K562 (cell line): ENCODE data around the gene TRANK1. TPM values are rescaled to one million over a fixed set of nuclear protein-coding genes. Genes with fewer than 3 reads are reported as not detected.

Source experiments
- ARID2 ChIP-seq: fragments of 450-650 bp; IDR thresholded peaks from 2 replicates; pipeline ENCODE4 v1.6.1; 2017; ENCODE audit warnings: antibody characterized with exemption, mild to moderate bottlenecking
- ASH1L ChIP-seq: fragments of 450-650 bp; IDR thresholded peaks from 2 replicates; pipeline ENCODE4 v1.6.1; 2018; ENCODE audit warnings: borderline replicate concordance, mild to moderate bottlenecking, low read depth; ENCODE audit not compliant: partially characterized antibody
- C11orf30 ChIP-seq: fragments of 450-650 bp; IDR thresholded peaks from 2 replicates; pipeline ENCODE4 v1.6.1; 2016; ENCODE audit warnings: low read depth, mild to moderate bottlenecking
- ESRRB ChIP-seq: fragments of 250-450 bp; sonication (Bioruptor Pico); IDR thresholded peaks from 2 replicates; pipeline ENCODE4 v1.5.0; 2020; ENCODE audit warnings: mild to moderate bottlenecking, moderate library complexity, borderline replicate concordance
- ETV1 ChIP-seq: fragments of 450-650 bp; conservative IDR thresholded peaks from 2 replicates; pipeline ENCODE4 v1.6.1; 2016; ENCODE audit warnings: missing genetic modification characterization, control low read depth, low read depth, missing compliant biosample characterization
- EZH2 ChIP-seq: IDR thresholded peaks from 2 replicates; pipeline ENCODE4 v1.6.1; 2012; ENCODE audit warnings: low read depth, mild to moderate bottlenecking, inconsistent platforms, low read length, borderline replicate concordance
- ID3 ChIP-seq, 2 experiments: fragments of 250-450 bp in 1 of 2; fragments of 450-650 bp in 1 of 2; sonication (Bioruptor Pico) in 1 of 2; IDR thresholded peaks; 2 replicates each; pipeline versions ENCODE4 v1.6.1 to v1.8.0; 2016 to 2021; ENCODE audit warnings: mild to moderate bottlenecking in 2 of 2, moderate library complexity in 2 of 2, missing compliant biosample characterization in 1 of 2, missing genetic modification characterization in 1 of 2
- KDM1A ChIP-seq, 2 experiments: fragments of 450-650 bp; IDR thresholded peaks; 2 replicates each; pipeline ENCODE4 v1.6.1; 2016; ENCODE audit warnings: mild to moderate bottlenecking in 2 of 2
- LEF1 ChIP-seq: fragments of 450-650 bp; IDR thresholded peaks from 2 replicates; pipeline ENCODE4 v1.6.1; 2016; ENCODE audit warnings: mild to moderate bottlenecking
- MEIS2 ChIP-seq: fragments of 450-650 bp; IDR thresholded peaks from 2 replicates; pipeline ENCODE4 v1.6.1; 2014; ENCODE audit warnings: mild to moderate bottlenecking; ENCODE audit not compliant: partially characterized antibody
- PHTF2 ChIP-seq: fragments of 250-450 bp; sonication (Bioruptor Pico); IDR thresholded peaks from 2 replicates; pipeline ENCODE4 v1.5.0; 2021; ENCODE audit warnings: mild to moderate bottlenecking
- RAD51 ChIP-seq: fragments of 450-650 bp; IDR thresholded peaks from 2 replicates; pipeline ENCODE4 v1.7.1; 2016; ENCODE audit warnings: low read depth, mild to moderate bottlenecking, borderline replicate concordance
- RCOR1 ChIP-seq, 2 experiments: IDR thresholded peaks; 2 replicates each; pipeline ENCODE4 v1.6.1; 2012; ENCODE audit warnings: low read depth in 2 of 2, low read length in 2 of 2, borderline replicate concordance in 1 of 2, improper control_type of control experiment in 1 of 2
- SMARCE1 ChIP-seq: fragments of 450-650 bp; IDR thresholded peaks from 2 replicates; pipeline ENCODE4 v1.7.1; 2016; ENCODE audit warnings: mild to moderate bottlenecking
- USF1 ChIP-seq: sonication (generic); formaldehyde crosslinking; IDR thresholded peaks from 2 replicates; pipeline ENCODE4 v1.9.0; 2022; ENCODE audit warnings: mild to moderate bottlenecking, missing genetic modification reagents
- ZNF584 ChIP-seq: fragments of 200-800 bp; sonication (Bioruptor generic); IDR thresholded peaks from 2 replicates; pipeline ENCODE4 v1.6.1; 2016; ENCODE audit warnings: low read depth, mild to moderate bottlenecking, missing genetic modification characterization, missing compliant biosample characterization
- ZNF79 ChIP-seq: fragments of 250-450 bp; sonication (Bioruptor Pico); IDR thresholded peaks from 2 replicates; pipeline ENCODE4 v1.4.0; 2020; ENCODE audit warnings: low read depth, mild to moderate bottlenecking, moderate library complexity
- polyA plus RNA-seq, 8 experiments: library from polyadenylated mRNA; depleted of rRNA in 4 of 8; stranded (reverse) in 5 of 8; unstranded in 3 of 8; fragments of >200 nt; fragmentation: Nextera tagmentation in 2 of 8; fragmentation: Illumina TruSeq in 1 of 8; extraction: Ambion mirVana in 2 of 8; extraction: Trizol in 1 of 8; gene quantifications; 2 replicates each; pipeline versions ENCODE4 v1.2.1 to v1.2.3, GENCODE V29; 2011 to 2014; ENCODE audit warnings: inconsistent platforms in 1 of 8, missing spikeins in 1 of 8
- total RNA-seq, 7 experiments: library from RNA; depleted of rRNA in 6 of 7; stranded (reverse); fragments of >200 nt in 6 of 7; fragmentation: Illumina TruSeq in 2 of 7; extraction: Trizol in 2 of 7; gene quantifications; 2 replicates each; pipeline versions ENCODE4 v1.2.1 to v1.2.3, GENCODE V29; 2011 to 2021; ENCODE audit warnings: low replicate concordance in 1 of 7
- TF ChIP-seq, protein P1 (sequence below): fragments of 250-450 bp; sonication (Bioruptor Pico); IDR thresholded peaks from 2 replicates; pipeline ENCODE4 v1.6.1; 2021; ENCODE audit warnings: mild to moderate bottlenecking
- TF ChIP-seq, protein P2 (sequence below): sonication (generic); formaldehyde crosslinking; IDR thresholded peaks from 2 replicates; pipeline ENCODE4 v1.5.0; 2020; ENCODE audit warnings: missing genetic modification reagents
- TF ChIP-seq, protein P3 (sequence below), 2 experiments: IDR thresholded peaks in 1 of 2; conservative IDR thresholded peaks in 1 of 2; 2 replicates each; pipeline ENCODE4 v1.6.1; 2016; ENCODE audit warnings: low read depth in 2 of 2, mild to moderate bottlenecking in 1 of 2, missing compliant biosample characterization in 1 of 2, missing genetic modification characterization in 1 of 2, moderate library complexity in 1 of 2

TRANK1 gene
- total and polyA plus RNA-seq, 9 of the 15 experiments (the other 6 are each of a cell fraction or from before 2014, with no cell fraction given) = 0.41 to 5.3 (median 2.1) TPM

GRCh38 chr3:36876181-36876936 is 68.5 kb downstream of the TRANK1 start (continued):
- TF ChIP-seq PHTF2 (CRISPR knock-in tag) = no peak
- TF ChIP-seq RAD51 = peak; percentile 80
- TF ChIP-seq KDM1A (IDR thresholded peaks at IDR 0.05) = peak; percentile 44 to 53; a peak in 3 of 4 replicates
- no peak for TF ChIP-seq ID3 (CRISPR knock-in tag; IDR thresholded peaks at IDR 0.05)
- TF ChIP-seq ID3 (tag; IDR thresholded peaks at IDR 0.05) = 0 out of 2 replicates have a peak, but pooled peaks have one; percentile 25
- peak; percentile 30; the same call in 1 of the 2 replicates for TF ChIP-seq LEF1
- no peak for TF ChIP-seq ETV1 (tag)
- TF ChIP-seq ARID2 = no peak
- peak; percentile 48 for TF ChIP-seq MEIS2
- no peak for TF ChIP-seq ESRRB (CRISPR knock-in tag)
- TF ChIP-seq USF1 = peak; percentile 82
- peak; percentile 38; the same call in 1 of the 2 replicates for TF ChIP-seq SMARCE1
- no peak for TF ChIP-seq C11orf30
- TF ChIP-seq EZH2 = no peak
- TF ChIP-seq ASH1L = no peak
- TF ChIP-seq, protein P1, sequence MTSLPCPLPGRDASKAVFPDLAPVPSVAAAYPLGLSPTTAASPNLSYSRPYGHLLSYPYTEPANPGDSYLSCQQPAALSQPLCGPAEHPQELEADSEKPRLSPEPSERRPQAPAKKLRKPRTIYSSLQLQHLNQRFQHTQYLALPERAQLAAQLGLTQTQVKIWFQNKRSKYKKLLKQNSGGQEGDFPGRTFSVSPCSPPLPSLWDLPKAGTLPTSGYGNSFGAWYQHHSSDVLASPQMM (CRISPR knock-in tag) = no peak
- TF ChIP-seq RCOR1 (IDR thresholded peaks at IDR 0.05; ENCODE audit: borderline replicate concordance in 1 of 2, low read depth in 2 of 2, low read length in 2 of 2) = peak in 1 of 2 experiments; percentile 73; a peak in 2 of 4 replicates
- no peak for TF ChIP-seq ZNF79 (CRISPR knock-in tag)
- TF ChIP-seq, protein P2, sequence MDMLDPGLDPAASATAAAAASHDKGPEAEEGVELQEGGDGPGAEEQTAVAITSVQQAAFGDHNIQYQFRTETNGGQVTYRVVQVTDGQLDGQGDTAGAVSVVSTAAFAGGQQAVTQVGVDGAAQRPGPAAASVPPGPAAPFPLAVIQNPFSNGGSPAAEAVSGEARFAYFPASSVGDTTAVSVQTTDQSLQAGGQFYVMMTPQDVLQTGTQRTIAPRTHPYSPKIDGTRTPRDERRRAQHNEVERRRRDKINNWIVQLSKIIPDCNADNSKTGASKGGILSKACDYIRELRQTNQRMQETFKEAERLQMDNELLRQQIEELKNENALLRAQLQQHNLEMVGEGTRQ (CRISPR knock-in tag) = peak; percentile 89
- TF ChIP-seq ZNF584 = no peak
- TF ChIP-seq, protein P3, sequence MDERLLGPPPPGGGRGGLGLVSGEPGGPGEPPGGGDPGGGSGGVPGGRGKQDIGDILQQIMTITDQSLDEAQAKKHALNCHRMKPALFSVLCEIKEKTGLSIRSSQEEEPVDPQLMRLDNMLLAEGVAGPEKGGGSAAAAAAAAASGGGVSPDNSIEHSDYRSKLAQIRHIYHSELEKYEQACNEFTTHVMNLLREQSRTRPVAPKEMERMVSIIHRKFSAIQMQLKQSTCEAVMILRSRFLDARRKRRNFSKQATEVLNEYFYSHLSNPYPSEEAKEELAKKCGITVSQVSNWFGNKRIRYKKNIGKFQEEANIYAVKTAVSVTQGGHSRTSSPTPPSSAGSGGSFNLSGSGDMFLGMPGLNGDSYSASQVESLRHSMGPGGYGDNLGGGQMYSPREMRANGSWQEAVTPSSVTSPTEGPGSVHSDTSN (CRISPR knock-in tag; IDR thresholded peaks at IDR 0.05; ENCODE audit: low read depth) = no peak
- TF ChIP-seq, protein P3 (tag; conservative IDR thresholded peaks at IDR 0.05; ENCODE audit: low read depth) = peak; percentile 50
